ENCODE measurements around the gene DPP10.

The DPP10 gene

GRCh38 chr2:115842306-115842705 lies 1399.9 kb downstream of the DPP10 start:
- in situ Hi-C loops (cut with MboI; ENCODE audit: low pct_unique_long_range_greater_than_20kb, low sequenced_read_pairs): no loop called here

GRCh38 chr2:115848192-115848591 lies 1405.8 kb downstream of the DPP10 start:
- in situ Hi-C loops (cut with MboI; ENCODE audit: low pct_unique_long_range_greater_than_20kb, low sequenced_read_pairs): no loop called here
- DNase-seq: no peak

More at GRCh38 chr2:115842306-115842705, 1399.9 kb downstream of the DPP10 start:
- DNase-seq: no peak

GRCh38 chr2:115867024-115867423 lies 1424.6 kb downstream of the DPP10 start:
- in situ Hi-C loops (cut with MboI; ENCODE audit: low pct_unique_long_range_greater_than_20kb, low sequenced_read_pairs): no loop called here
- DNase-seq: no peak

GRCh38 chr2:115874427-115874826 lies 1432.0 kb downstream of the DPP10 start:
- in situ Hi-C loops (cut with MboI; ENCODE audit: low pct_unique_long_range_greater_than_20kb, low sequenced_read_pairs): no loop called here
- no peak for DNase-seq

DNA sequence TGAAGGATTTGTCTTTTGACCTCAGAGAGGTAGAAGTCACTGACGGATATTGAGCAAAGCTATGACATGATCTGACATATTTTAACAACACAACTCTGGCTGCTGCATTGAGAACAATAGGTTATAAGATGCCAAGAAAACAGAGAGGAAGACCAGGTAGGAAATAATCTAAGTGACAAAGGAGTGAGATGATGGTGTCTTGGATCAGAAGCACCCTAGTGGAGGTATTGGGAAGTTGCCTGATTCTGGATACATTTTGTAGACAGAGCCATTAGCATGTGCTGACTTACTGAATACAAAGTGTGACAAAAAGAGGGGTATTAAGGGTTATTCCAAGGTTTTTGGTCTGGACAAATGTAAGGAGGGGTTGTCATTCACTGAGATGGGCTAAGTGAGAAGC lies 1438.1 kb downstream of the DPP10 start:
- in situ Hi-C loops (cut with MboI; ENCODE audit: low pct_unique_long_range_greater_than_20kb, low sequenced_read_pairs): no loop called here
- DNase-seq: no peak

- in situ Hi-C loops (cut with MboI; ENCODE audit: low pct_unique_long_range_greater_than_20kb, low sequenced_read_pairs): no loop called here
- DNase-seq: no peak
Measured at GRCh38 chr2:115887209-115887776, 1444.9 kb downstream of the DPP10 start.

Measured in KBM-7 (cell line).